Osteocyte (in vitro differentiated cells): ENCODE data around the gene GPR34. TPM values are rescaled to one million over a fixed set of nuclear protein-coding genes. Genes with fewer than 3 reads are reported as not detected.
"Not testable (repeated sequence)": the region's sequence is repeated elsewhere in the genome, so short reads cannot be mapped to it uniquely, and the experiment has no call there.

Source experiments
- DNase-seq: peaks from one replicate; pipeline ENCODE4 v3.0.0; 2021; ENCODE audit warnings: mixed read lengths; ENCODE audit not compliant: unreplicated experiment; ENCODE audit errors: extremely low spot score
- H3K27ac Mint-ChIP-seq: one replicate; pipeline ENCODE4 v1.8.0; 2021; ENCODE audit warnings: mild to moderate bottlenecking, mixed read lengths; ENCODE audit not compliant: unreplicated experiment
- H3K27me3 Mint-ChIP-seq: one replicate; pipeline ENCODE4 v1.8.0; 2021; ENCODE audit warnings: mixed read lengths; ENCODE audit not compliant: unreplicated experiment
- H3K36me3 Mint-ChIP-seq: one replicate; pipeline ENCODE4 v1.8.0; 2021; ENCODE audit warnings: mixed read lengths; ENCODE audit not compliant: unreplicated experiment
- H3K4me1 Mint-ChIP-seq: one replicate; pipeline ENCODE4 v1.8.0; 2021; ENCODE audit warnings: mixed read lengths; ENCODE audit not compliant: unreplicated experiment
- H3K4me3 Mint-ChIP-seq: one replicate; pipeline ENCODE4 v1.8.0; 2021; ENCODE audit warnings: mild to moderate bottlenecking, moderate library complexity, mixed read lengths; ENCODE audit not compliant: unreplicated experiment
- H3K9me3 Mint-ChIP-seq: one replicate; pipeline ENCODE4 v1.8.0; 2021; ENCODE audit warnings: mixed read lengths; ENCODE audit not compliant: unreplicated experiment
- long read RNA-seq: library from polyadenylated mRNA; unstranded; transcript quantifications from one replicate; pipeline ENCODE4 v2.0.0, GENCODE V29; 2021
- total RNA-seq: library from RNA; stranded (reverse); gene quantifications from 2 replicates; pipeline ENCODE4 v1.2.1, GENCODE V29; 2021
- TF ChIP-seq, protein P1 (sequence below): fragments of 200-600 bp; sonication (generic); IDR thresholded peaks from 2 replicates; pipeline ENCODE4 v1.5.0; 2021; ENCODE audit warnings: antibody characterized with exemption, mild to moderate bottlenecking, moderate library complexity

Gene GPR34, protein sequence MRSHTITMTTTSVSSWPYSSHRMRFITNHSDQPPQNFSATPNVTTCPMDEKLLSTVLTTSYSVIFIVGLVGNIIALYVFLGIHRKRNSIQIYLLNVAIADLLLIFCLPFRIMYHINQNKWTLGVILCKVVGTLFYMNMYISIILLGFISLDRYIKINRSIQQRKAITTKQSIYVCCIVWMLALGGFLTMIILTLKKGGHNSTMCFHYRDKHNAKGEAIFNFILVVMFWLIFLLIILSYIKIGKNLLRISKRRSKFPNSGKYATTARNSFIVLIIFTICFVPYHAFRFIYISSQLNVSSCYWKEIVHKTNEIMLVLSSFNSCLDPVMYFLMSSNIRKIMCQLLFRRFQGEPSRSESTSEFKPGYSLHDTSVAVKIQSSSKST
- total RNA-seq = not detected in 2 replicates
- long read RNA-seq = 0 reads

DNA sequence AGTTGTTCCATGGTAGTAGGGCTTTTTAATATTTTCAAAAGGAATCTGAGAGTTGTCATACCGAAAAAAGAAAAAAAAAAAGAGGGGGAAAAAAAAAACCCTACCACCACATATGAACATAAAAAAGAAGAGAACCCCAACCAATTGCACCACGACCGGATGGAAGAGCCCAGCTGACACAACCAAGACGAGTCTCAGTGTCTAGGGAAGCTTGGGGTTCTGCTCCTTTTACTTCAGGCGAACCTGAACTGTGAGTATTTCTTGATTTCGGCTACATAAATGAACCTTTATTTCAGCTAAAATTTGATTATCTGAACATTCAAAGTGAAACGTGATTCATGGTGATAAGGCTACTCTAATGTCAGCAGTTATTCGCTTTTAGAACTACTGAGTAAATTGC lies at the start of gene GPR34:
Gene GPR34 (plus strand): TSS at position 139 of the 400 bp plus-strand sequence. CDS start 6,661 bp downstream, outside the sequence.
- Mint-ChIP-seq H3K27ac (no peak within 1 kb of the TSS), H3K4me1 (peaks cover 9% of the 10 kb centered on the region), H3K27me3 (no peaks in the 10 kb centered on the region), H3K36me3 (no peaks in the 10 kb centered on the region), H3K4me3 (no peak within 1 kb of the TSS), H3K9me3 (no peaks in the 10 kb centered on the region)
- TF ChIP-seq, protein P1, sequence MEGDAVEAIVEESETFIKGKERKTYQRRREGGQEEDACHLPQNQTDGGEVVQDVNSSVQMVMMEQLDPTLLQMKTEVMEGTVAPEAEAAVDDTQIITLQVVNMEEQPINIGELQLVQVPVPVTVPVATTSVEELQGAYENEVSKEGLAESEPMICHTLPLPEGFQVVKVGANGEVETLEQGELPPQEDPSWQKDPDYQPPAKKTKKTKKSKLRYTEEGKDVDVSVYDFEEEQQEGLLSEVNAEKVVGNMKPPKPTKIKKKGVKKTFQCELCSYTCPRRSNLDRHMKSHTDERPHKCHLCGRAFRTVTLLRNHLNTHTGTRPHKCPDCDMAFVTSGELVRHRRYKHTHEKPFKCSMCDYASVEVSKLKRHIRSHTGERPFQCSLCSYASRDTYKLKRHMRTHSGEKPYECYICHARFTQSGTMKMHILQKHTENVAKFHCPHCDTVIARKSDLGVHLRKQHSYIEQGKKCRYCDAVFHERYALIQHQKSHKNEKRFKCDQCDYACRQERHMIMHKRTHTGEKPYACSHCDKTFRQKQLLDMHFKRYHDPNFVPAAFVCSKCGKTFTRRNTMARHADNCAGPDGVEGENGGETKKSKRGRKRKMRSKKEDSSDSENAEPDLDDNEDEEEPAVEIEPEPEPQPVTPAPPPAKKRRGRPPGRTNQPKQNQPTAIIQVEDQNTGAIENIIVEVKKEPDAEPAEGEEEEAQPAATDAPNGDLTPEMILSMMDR = no peak
- DNase-seq = no peak

DNA sequence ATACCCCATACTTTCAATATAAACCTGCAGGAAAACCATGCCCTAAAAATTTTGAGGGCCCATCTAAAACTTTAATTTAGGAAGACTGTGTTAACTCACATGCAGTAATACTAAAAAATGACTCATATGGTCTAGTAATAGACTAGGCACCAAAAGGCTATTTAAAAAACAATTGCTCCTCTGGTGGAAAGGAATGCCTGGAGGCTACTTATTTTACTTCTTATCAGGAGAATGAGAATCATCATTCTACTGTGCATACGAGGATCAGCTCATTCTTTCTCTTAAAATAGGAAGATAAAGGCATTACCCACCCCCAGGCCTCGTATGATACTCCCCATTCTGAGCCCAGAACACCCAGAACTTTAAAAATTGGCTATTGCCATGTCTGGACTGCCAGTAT lies 42.6 kb upstream of the GPR34 start:
- H3K27ac Mint-ChIP-seq, DNase-seq, H3K27me3 Mint-ChIP-seq, H3K4me1 Mint-ChIP-seq, H3K4me3 Mint-ChIP-seq: not testable (repeated sequence)
- Mint-ChIP-seq H3K9me3 (peaks cover 34% of the 10 kb centered on the region), H3K36me3 (peaks cover 24% of the 10 kb centered on the region)

DNA sequence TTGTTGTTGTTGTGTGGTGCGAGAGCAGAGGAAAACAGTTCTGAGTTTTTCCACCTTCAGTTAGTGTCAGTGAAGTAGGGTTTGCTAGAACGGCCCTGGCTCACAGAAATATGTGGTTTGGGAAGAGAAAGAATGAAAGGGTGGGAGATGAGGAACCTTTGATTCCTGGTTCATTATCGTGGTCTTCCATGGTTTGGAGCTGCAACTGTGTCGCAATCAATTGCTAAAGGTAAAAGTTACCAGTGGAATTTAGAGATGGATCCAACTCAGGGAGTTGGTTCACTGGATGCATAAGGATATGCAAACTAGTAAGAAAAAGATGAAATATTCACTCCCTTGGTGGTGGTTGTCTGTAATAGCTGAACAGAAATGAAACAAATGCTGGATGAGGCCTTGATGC lies 35.6 kb upstream of the GPR34 start:
- Mint-ChIP-seq H3K9me3 (peaks cover 20% of the 10 kb centered on the region), H3K4me3 (no peak overlapping the region), H3K36me3 (peaks cover 22% of the 10 kb centered on the region), H3K27ac (no peak overlapping the region), H3K27me3 (no peaks in the 10 kb centered on the region), H3K4me1 (peaks cover 2% of the 10 kb centered on the region)
- TF ChIP-seq, protein P1 = no peak
- no peak for DNase-seq

DNA sequence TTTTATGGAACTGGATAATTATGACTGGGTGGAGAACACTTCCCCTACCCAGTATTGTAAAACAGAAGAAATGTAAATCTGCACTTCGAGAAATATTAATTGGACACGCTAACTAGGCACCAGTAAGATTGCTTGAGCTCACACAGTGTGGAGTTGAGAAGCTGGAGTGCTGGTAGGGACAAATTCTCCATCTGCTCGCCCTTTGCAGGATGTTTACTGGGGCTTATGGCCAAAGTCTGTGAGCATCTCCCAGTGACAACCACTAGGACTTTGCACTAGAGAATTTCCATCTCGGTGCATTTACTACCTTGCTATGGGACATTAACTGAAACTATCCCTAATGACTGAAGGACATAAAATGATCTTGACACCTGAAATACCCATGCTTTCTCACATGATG lies 33.7 kb upstream of the GPR34 start:
- H3K36me3 Mint-ChIP-seq = peaks cover 25% of the 10 kb centered on the region
- no peaks in the 10 kb centered on the region for H3K27me3 Mint-ChIP-seq
- peaks cover 12% of the 10 kb centered on the region for H3K9me3 Mint-ChIP-seq
- no peak overlapping the region for H3K27ac Mint-ChIP-seq
- TF ChIP-seq, protein P1 = no peak
- H3K4me3 Mint-ChIP-seq = no peak overlapping the region
- DNase-seq = no peak
- no peaks in the 10 kb centered on the region for H3K4me1 Mint-ChIP-seq

DNA sequence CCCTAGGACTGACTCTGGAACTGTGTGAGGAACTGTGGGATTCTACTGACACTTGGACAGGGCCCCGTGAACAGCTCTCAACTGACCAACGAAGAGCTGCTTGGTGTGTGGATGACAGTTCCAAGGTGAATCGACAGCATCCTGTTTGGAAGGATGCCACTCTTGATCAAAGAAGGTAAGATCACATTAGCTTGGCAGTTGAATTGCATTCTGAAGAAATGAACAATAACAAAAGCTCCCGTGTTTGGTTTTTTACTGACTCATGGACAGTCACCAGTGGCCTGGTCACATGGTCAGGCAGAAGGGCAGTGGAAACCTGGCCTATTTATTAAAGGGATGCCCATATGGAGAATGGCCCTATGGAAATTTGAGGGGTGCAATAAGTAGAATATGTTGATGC lies 33.1 kb upstream of the GPR34 start:
- H3K9me3 Mint-ChIP-seq = peaks cover 12% of the 10 kb centered on the region
- DNase-seq = no peak
- H3K4me3 Mint-ChIP-seq = no peak overlapping the region
- no peaks in the 10 kb centered on the region for H3K27me3 Mint-ChIP-seq
- no peak overlapping the region for H3K27ac Mint-ChIP-seq
- H3K4me1 Mint-ChIP-seq = no peaks in the 10 kb centered on the region
- H3K36me3 Mint-ChIP-seq = peaks cover 24% of the 10 kb centered on the region
- TF ChIP-seq, protein P1 = no peak
